ENCODE data around the gene ORMDL1.
"Not testable (repeated sequence)": the region's sequence is repeated elsewhere in the genome, so short reads cannot be mapped to it uniquely, and the experiment has no call there.

The ORMDL1 gene

GRCh38 chr2:189762229-189762550 is 21.9 kb downstream of the ORMDL1 start:
- Histone ChIP-seq H2BK5ac (ENCODE audit: low read depth, low read length, poor library complexity, severe bottlenecking) (no peak overlapping the region), H3K9me3 (ENCODE audit: control insufficient read depth, low read length) (no peaks in the 10 kb centered on the region), H3K4me3 (ENCODE audit: insufficient read depth in 1 of 2, low read depth in 1 of 2, low read length in 2 of 2) (peak overlapping the region; percentile 84 to 92), H4K91ac (ENCODE audit: low read length) (peak overlapping the region; percentile 77), H3K14ac (ENCODE audit: low read length in 2 of 2) (no peak overlapping the region), H3K36me3 (ENCODE audit: control insufficient read depth in 1 of 2, insufficient read depth in 2 of 2, low read depth in 1 of 2, low read length in 2 of 2) (peaks cover 3 to 17% of the 10 kb centered on the region in 2 experiments), H3K4me2 (ENCODE audit: low read length, poor library complexity, severe bottlenecking) (peak overlapping the region; percentile 80), H3K18ac (ENCODE audit: low read depth in 1 of 2, low read length in 2 of 2) (peak overlapping the region; percentile 52 to 95), H3K27me3 (ENCODE audit: control insufficient read depth in 1 of 2, insufficient read depth in 1 of 2, low read length in 2 of 2) (no peaks in the 10 kb centered on the region), H2BK12ac (ENCODE audit: low read length in 2 of 2) (no peak overlapping the region), H2BK15ac (ENCODE audit: low read depth, poor library complexity, severe bottlenecking) (peak overlapping the region; percentile 12), H3K27ac (ENCODE audit: low read length, poor library complexity, severe bottlenecking) (peak overlapping the region; percentile 99), H3K4ac (ENCODE audit: low read depth in 1 of 2, low read length in 2 of 2) (peak overlapping the region in 1 of 2 experiments; percentile 91), H3K4me1 (ENCODE audit: control insufficient read depth, insufficient read depth, low read depth, low read length) (no peaks in the 10 kb centered on the region), H3K9ac (ENCODE audit: low read length) (peak overlapping the region; percentile 96), H2AK5ac (ENCODE audit: low read length, severe bottlenecking) (no peak overlapping the region), H4K8ac (ENCODE audit: low read length) (peak overlapping the region; percentile 93), H3K23ac (ENCODE audit: low read length in 2 of 2) (no peak overlapping the region), H3K79me1 (replicated peaks; ENCODE audit: low read length, poor library complexity, severe bottlenecking) (peaks cover 3% of the 10 kb centered on the region), H2AFZ (ENCODE audit: low read depth, low read length) (peak overlapping the region; percentile 98), H2BK120ac (ENCODE audit: low read depth, low read length) (no peak overlapping the region)
- 0% methylated on average over 7 of the region's 7 CpGs for WGBS
- DNase-seq = no peak

- not testable (repeated sequence) for H3K4me3 ChIP-seq (ENCODE audit: insufficient read depth in 1 of 2, low read depth in 1 of 2, low read length in 2 of 2); H3K27ac ChIP-seq (ENCODE audit: low read length, poor library complexity, severe bottlenecking); H3K9me3 ChIP-seq (ENCODE audit: control insufficient read depth, low read length); H3K27me3 ChIP-seq (ENCODE audit: control insufficient read depth in 1 of 2, insufficient read depth in 1 of 2, low read length in 2 of 2); DNase-seq; H3K18ac ChIP-seq (ENCODE audit: low read depth in 1 of 2, low read length in 2 of 2); H4K91ac ChIP-seq (ENCODE audit: low read length); H3K4me1 ChIP-seq (ENCODE audit: control insufficient read depth, insufficient read depth, low read depth, low read length); H2BK15ac ChIP-seq (ENCODE audit: low read depth, poor library complexity, severe bottlenecking); H2AFZ ChIP-seq (ENCODE audit: low read depth, low read length); H2AK5ac ChIP-seq (ENCODE audit: low read length, severe bottlenecking); H3K4ac ChIP-seq (ENCODE audit: low read depth in 1 of 2, low read length in 2 of 2); H2BK12ac ChIP-seq (ENCODE audit: low read length in 2 of 2); H3K9ac ChIP-seq (ENCODE audit: low read length); H3K23ac ChIP-seq (ENCODE audit: low read length in 2 of 2); H3K14ac ChIP-seq (ENCODE audit: low read length in 2 of 2); H2BK5ac ChIP-seq (ENCODE audit: low read depth, low read length, poor library complexity, severe bottlenecking); H2BK120ac ChIP-seq (ENCODE audit: low read depth, low read length); H3K4me2 ChIP-seq (ENCODE audit: low read length, poor library complexity, severe bottlenecking); H3K79me1 ChIP-seq (replicated peaks; ENCODE audit: low read length, poor library complexity, severe bottlenecking); H4K8ac ChIP-seq (ENCODE audit: low read length)
- peaks cover 0 to 12% of the 10 kb centered on the region in 2 experiments for H3K36me3 ChIP-seq (ENCODE audit: control insufficient read depth in 1 of 2, insufficient read depth in 2 of 2, low read depth in 1 of 2, low read length in 2 of 2)
- 100% methylated on average over 4 of the region's 19 CpGs for WGBS
Measured at GRCh38 chr2:189760154-189760553, 24.0 kb downstream of the ORMDL1 start.

- Histone ChIP-seq H4K8ac (ENCODE audit: low read length) (no peak overlapping the region), H2AK5ac (ENCODE audit: low read length, severe bottlenecking) (no peak overlapping the region), H3K4me1 (ENCODE audit: control insufficient read depth, insufficient read depth, low read depth, low read length) (no peaks in the 10 kb centered on the region), H2BK15ac (ENCODE audit: low read depth, poor library complexity, severe bottlenecking) (no peak overlapping the region), H3K9ac (ENCODE audit: low read length) (no peak overlapping the region), H2BK120ac (ENCODE audit: low read depth, low read length) (no peak overlapping the region), H2AFZ (ENCODE audit: low read depth, low read length) (no peak overlapping the region), H3K79me1 (replicated peaks; ENCODE audit: low read length, poor library complexity, severe bottlenecking) (peaks cover 1% of the 10 kb centered on the region), H3K27me3 (ENCODE audit: control insufficient read depth in 1 of 2, insufficient read depth in 1 of 2, low read length in 2 of 2) (no peaks in the 10 kb centered on the region), H3K23ac (ENCODE audit: low read length in 2 of 2) (no peak overlapping the region), H2BK12ac (ENCODE audit: low read length in 2 of 2) (no peak overlapping the region), H3K18ac (ENCODE audit: low read depth in 1 of 2, low read length in 2 of 2) (no peak overlapping the region), H3K4me2 (ENCODE audit: low read length, poor library complexity, severe bottlenecking) (no peak overlapping the region), H3K9me3 (ENCODE audit: control insufficient read depth, low read length) (no peaks in the 10 kb centered on the region), H2BK5ac (ENCODE audit: low read depth, low read length, poor library complexity, severe bottlenecking) (no peak overlapping the region), H3K14ac (ENCODE audit: low read length in 2 of 2) (no peak overlapping the region), H3K4ac (ENCODE audit: low read depth in 1 of 2, low read length in 2 of 2) (no peak overlapping the region), H3K4me3 (ENCODE audit: insufficient read depth in 1 of 2, low read depth in 1 of 2, low read length in 2 of 2) (no peak overlapping the region), H3K27ac (ENCODE audit: low read length, poor library complexity, severe bottlenecking) (no peak overlapping the region), H3K36me3 (ENCODE audit: control insufficient read depth in 1 of 2, insufficient read depth in 2 of 2, low read depth in 1 of 2, low read length in 2 of 2) (peaks cover 0 to 43% of the 10 kb centered on the region in 2 experiments), H4K91ac (ENCODE audit: low read length) (no peak overlapping the region)
- 0% methylated on average over 1 of the region's 2 CpGs for WGBS
- DNase-seq = no peak
Measured at GRCh38 chr2:189756311-189756952, 27.7 kb downstream of the ORMDL1 start.

GRCh38 chr2:189751080-189751658 is 33.0 kb downstream of the ORMDL1 start:
- no peak overlapping the region for H2BK12ac ChIP-seq (ENCODE audit: low read length in 2 of 2)

More at GRCh38 chr2:189751080-189751658, 33.0 kb downstream of the ORMDL1 start:
- Histone ChIP-seq H2BK15ac (ENCODE audit: low read depth, poor library complexity, severe bottlenecking) (no peak overlapping the region), H3K36me3 (ENCODE audit: control insufficient read depth in 1 of 2, insufficient read depth in 2 of 2, low read depth in 1 of 2, low read length in 2 of 2) (peaks cover 3 to 65% of the 10 kb centered on the region in 2 experiments), H3K9ac (ENCODE audit: low read length) (no peak overlapping the region), H3K4ac (ENCODE audit: low read depth in 1 of 2, low read length in 2 of 2) (no peak overlapping the region), H2AFZ (ENCODE audit: low read depth, low read length) (no peak overlapping the region), H3K4me2 (ENCODE audit: low read length, poor library complexity, severe bottlenecking) (no peak overlapping the region), H2BK120ac (ENCODE audit: low read depth, low read length) (no peak overlapping the region), H2BK5ac (ENCODE audit: low read depth, low read length, poor library complexity, severe bottlenecking) (no peak overlapping the region), H4K91ac (ENCODE audit: low read length) (no peak overlapping the region), H3K27me3 (ENCODE audit: control insufficient read depth in 1 of 2, insufficient read depth in 1 of 2, low read length in 2 of 2) (no peaks in the 10 kb centered on the region), H3K14ac (ENCODE audit: low read length in 2 of 2) (no peak overlapping the region), H3K79me1 (replicated peaks; ENCODE audit: low read length, poor library complexity, severe bottlenecking) (no peaks in the 10 kb centered on the region), H4K8ac (ENCODE audit: low read length) (no peak overlapping the region), H2AK5ac (ENCODE audit: low read length, severe bottlenecking) (no peak overlapping the region), H3K27ac (ENCODE audit: low read length, poor library complexity, severe bottlenecking) (no peak overlapping the region), H3K18ac (ENCODE audit: low read depth in 1 of 2, low read length in 2 of 2) (no peak overlapping the region), H3K23ac (ENCODE audit: low read length in 2 of 2) (no peak overlapping the region), H3K4me1 (ENCODE audit: control insufficient read depth, insufficient read depth, low read depth, low read length) (no peaks in the 10 kb centered on the region), H3K4me3 (ENCODE audit: insufficient read depth in 1 of 2, low read depth in 1 of 2, low read length in 2 of 2) (no peak overlapping the region), H3K9me3 (ENCODE audit: control insufficient read depth, low read length) (no peaks in the 10 kb centered on the region)
- DNase-seq = peak; percentile 46
- WGBS = 86% methylated on average over 10 of the region's 10 CpGs
